SK-N-SH (cell line): ENCODE data around the gene RAB25. TPM values are rescaled to one million over a fixed set of nuclear protein-coding genes. Genes with fewer than 3 reads are reported as not detected.

Experiments used
- CTCF ChIA-PET: fragments of 300-600, 350-600 bp; formaldehyde crosslinking; extraction: SDS; loops from one replicate; lab custom pipeline; 2021; lab: Yijun Ruan, JAX
- POLR2A ChIA-PET: fragments of 350-600 bp; sonication (Branson Sonifier 250); formaldehyde crosslinking; extraction: SDS; loops from one replicate; lab custom pipeline; 2020; ENCODE audit warnings: antibody characterized with exemption, inconsistent platforms; lab: Yijun Ruan, JAX
- DNase-seq: peaks from one replicate; pipeline ENCODE4 v3.0.0; 2012
- H2AFZ ChIP-seq: fragments of 200-600 bp; sonication (generic); 2 replicates; pipeline ENCODE4 v1.8.1; 2016; ENCODE audit warnings: antibody characterized with exemption, mild to moderate bottlenecking, low read depth
- H3F3A ChIP-seq: fragments of 200-600 bp; sonication (generic); replicated peaks from 2 replicates; pipeline ENCODE3; 2016; ENCODE audit warnings: antibody characterized with exemption, mild to moderate bottlenecking; ENCODE audit not compliant: insufficient read depth
- H3K27ac ChIP-seq, 2 experiments: fragments of 200-500 bp in 1 of 2; fragments of 200-600 bp in 1 of 2; sonication (Bioruptor generic) in 1 of 2; sonication (generic), shearing (Covaris generic) in 1 of 2; 2 replicates each; pipeline versions ENCODE4 v1.5.1 to v1.6.1; 2014 to 2016; ENCODE audit warnings: low read depth in 2 of 2, inconsistent platforms in 1 of 2, low read length in 1 of 2, mild to moderate bottlenecking in 1 of 2, mixed read lengths in 1 of 2
- H3K27me3 ChIP-seq: fragments of 200-600 bp; sonication (generic), shearing (Covaris generic); 2 replicates; pipeline ENCODE4 v1.6.1; 2016; ENCODE audit warnings: mixed run types; ENCODE audit not compliant: insufficient read depth
- H3K36me3 ChIP-seq, 2 experiments: fragments of 200-500 bp in 1 of 2; fragments of 200-600 bp in 1 of 2; sonication (Bioruptor generic) in 1 of 2; sonication (generic) in 1 of 2; replicated peaks in 1 of 2; 2 replicates each; pipeline versions ENCODE3 to v1.5.1; 2014 to 2016; ENCODE audit warnings: low read length in 1 of 2, mild to moderate bottlenecking in 1 of 2; ENCODE audit not compliant: insufficient read depth in 2 of 2, control insufficient read depth in 1 of 2
- H3K4me1 ChIP-seq, 2 experiments: fragments of 200-500 bp in 1 of 2; fragments of 200-600 bp in 1 of 2; sonication (Bioruptor generic) in 1 of 2; sonication (generic), shearing (Covaris generic) in 1 of 2; 2 replicates each; pipeline versions ENCODE4 v1.5.1 to v1.6.1; 2014 to 2016; ENCODE audit warnings: low read depth in 1 of 2, low read length in 1 of 2, mixed run types in 1 of 2; ENCODE audit not compliant: insufficient read depth in 2 of 2, control insufficient read depth in 1 of 2
- H3K4me2 ChIP-seq: fragments of 200-600 bp; sonication (generic), shearing (Covaris generic); 2 replicates; pipeline ENCODE4 v1.6.1; 2017; ENCODE audit warnings: mixed run types
- H3K4me3 ChIP-seq, 2 experiments: fragments of 200-500 bp in 1 of 2; fragments of 200-600 bp in 1 of 2; sonication (Bioruptor generic) in 1 of 2; sonication (generic), shearing (Covaris generic) in 1 of 2; 2 replicates each; pipeline versions ENCODE4 v1.5.1 to v1.8.1; 2014 to 2016; ENCODE audit warnings: low read depth in 2 of 2, inconsistent platforms in 1 of 2, low read length in 1 of 2, mild to moderate bottlenecking in 1 of 2, mixed read lengths in 1 of 2, moderate library complexity in 1 of 2
- H3K79me2 ChIP-seq: fragments of 200-600 bp; sonication (generic); 2 replicates; pipeline ENCODE4 v1.8.1; 2017; ENCODE audit warnings: mild to moderate bottlenecking; ENCODE audit not compliant: insufficient read depth
- H3K9ac ChIP-seq: fragments of 200-600 bp; sonication (generic); 2 replicates; pipeline ENCODE4 v1.6.1; 2017; ENCODE audit warnings: mixed run types
- H3K9me2 ChIP-seq: fragments of 200-600 bp; sonication (generic); 2 replicates; pipeline ENCODE4 v1.6.1; 2017; ENCODE audit warnings: mixed run types
- H3K9me3 ChIP-seq: fragments of 200-600 bp; sonication (generic); 2 replicates; pipeline ENCODE4 v1.6.1; 2017; ENCODE audit warnings: mixed run types, mild to moderate bottlenecking, moderate library complexity
- H4K20me1 ChIP-seq: fragments of 200-600 bp; sonication (generic); 2 replicates; pipeline ENCODE4 v1.6.1; 2017; ENCODE audit warnings: mild to moderate bottlenecking, mixed run types; ENCODE audit not compliant: insufficient read depth
- ELF1 ChIP-seq: IDR thresholded peaks from 2 replicates; pipeline ENCODE4 v1.4.0; 2012
- GATA2 ChIP-seq: sonication (generic); formaldehyde crosslinking; IDR thresholded peaks from 2 replicates; pipeline ENCODE4 v1.5.0; 2020; ENCODE audit warnings: mild to moderate bottlenecking, missing genetic modification reagents
- MEF2A ChIP-seq: IDR thresholded peaks from 2 replicates; pipeline ENCODE4 v1.4.0; 2012; ENCODE audit warnings: low read depth, borderline replicate concordance
- MXI1 ChIP-seq: IDR thresholded peaks from 2 replicates; pipeline ENCODE4 v1.6.1; 2012; ENCODE audit warnings: mild to moderate bottlenecking, low read depth, low read length, improper control_type of control experiment
- NFIC ChIP-seq: IDR thresholded peaks from 2 replicates; pipeline ENCODE4 v1.4.0; 2012; ENCODE audit warnings: borderline replicate concordance
- NRF1 ChIP-seq: IDR thresholded peaks from 2 replicates; pipeline ENCODE4 v1.6.1; 2012; ENCODE audit warnings: low read depth, mild to moderate bottlenecking, low read length
- POLR2AphosphoS5 ChIP-seq: IDR thresholded peaks from 2 replicates; pipeline ENCODE4 v1.6.1; 2012; ENCODE audit warnings: low read depth, low read length
- RAD21 ChIP-seq: IDR thresholded peaks from 2 replicates; pipeline ENCODE4 v1.6.1; 2012; ENCODE audit warnings: mild to moderate bottlenecking, low read length
- RCOR1 ChIP-seq: fragments of 150-350 bp; IDR thresholded peaks from 2 replicates; pipeline ENCODE4 v1.6.1; 2017; ENCODE audit warnings: antibody characterized with exemption, low read length
- RFX5 ChIP-seq: IDR thresholded peaks from 2 replicates; pipeline ENCODE4 v1.6.1; 2012; ENCODE audit warnings: mild to moderate bottlenecking, improper control_type of control experiment, low read length
- RXRA ChIP-seq: IDR thresholded peaks from 2 replicates; pipeline ENCODE4 v1.4.0; 2012; ENCODE audit warnings: low read depth, mild to moderate bottlenecking, borderline replicate concordance
- SIN3A ChIP-seq: IDR thresholded peaks from 2 replicates; pipeline ENCODE4 v1.6.1; 2012; ENCODE audit warnings: low read depth, mild to moderate bottlenecking, low read length, moderate library complexity, borderline replicate concordance
- SMC3 ChIP-seq: IDR thresholded peaks from 2 replicates; pipeline ENCODE4 v1.6.1; 2012; ENCODE audit warnings: low read depth, low read length, improper control_type of control experiment
- TCF12 ChIP-seq: IDR thresholded peaks from 2 replicates; pipeline ENCODE4 v1.4.0; 2012
- TEAD4 ChIP-seq: IDR thresholded peaks from 2 replicates; pipeline ENCODE4 v1.4.0; 2012; ENCODE audit warnings: mild to moderate bottlenecking, borderline replicate concordance; ENCODE audit not compliant: insufficient read depth
- WGBS: methylation state at CpG from one replicate; pipeline ENCODE4 v1.1.6; 2017; ENCODE audit warnings: low lambda C conversion rate; 5-methylcytosine and 5-hydroxymethylcytosine counted together
- polyA plus RNA-seq, 3 experiments: library from polyadenylated mRNA; depleted of rRNA; stranded (reverse); fragments of >200 nt; gene quantifications; 2 replicates each; pipeline ENCODE4 v1.2.3, GENCODE V29; 2012
- TF ChIP-seq, protein P1 (sequence below): IDR thresholded peaks from 2 replicates; pipeline ENCODE4 v1.4.0; 2012; ENCODE audit warnings: low read depth
- TF ChIP-seq, protein P2 (sequence below): IDR thresholded peaks from 2 replicates; pipeline ENCODE4 v1.4.0; 2012; ENCODE audit warnings: low read depth, borderline replicate concordance

Gene RAB25
- polyA plus RNA-seq, 1 of the 3 experiments (the other 2 are of a cell fraction), result not detected

DNA sequence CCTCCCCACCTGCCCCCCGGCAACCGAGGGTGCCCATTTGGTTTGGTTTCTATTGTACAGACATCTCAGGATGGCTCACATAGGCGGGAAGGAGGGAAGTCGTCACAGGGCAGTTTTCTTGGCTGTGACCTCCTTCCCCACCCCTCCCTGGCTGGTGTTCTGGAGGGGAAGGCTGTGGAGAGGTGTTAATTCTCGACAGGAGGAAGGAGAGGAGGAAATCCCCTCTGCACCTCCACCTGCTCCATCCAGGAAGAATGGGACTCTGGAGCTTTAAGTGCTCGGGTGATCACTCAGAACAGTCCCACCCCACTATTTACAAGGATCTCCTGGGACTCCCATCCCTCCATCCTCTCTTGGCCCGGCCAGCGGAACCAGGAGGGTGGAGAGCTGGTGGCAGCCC lies 13.7 kb downstream of the RAB25 start (continued):
- TF ChIP-seq, protein P1, sequence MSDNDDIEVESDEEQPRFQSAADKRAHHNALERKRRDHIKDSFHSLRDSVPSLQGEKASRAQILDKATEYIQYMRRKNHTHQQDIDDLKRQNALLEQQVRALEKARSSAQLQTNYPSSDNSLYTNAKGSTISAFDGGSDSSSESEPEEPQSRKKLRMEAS, result no peak
- no peak for TF ChIP-seq NRF1
- TF ChIP-seq SIN3A, result no peak
- no peak for TF ChIP-seq SMC3
- no peak for TF ChIP-seq TCF12
- TF ChIP-seq ELF1, result no peak
- TF ChIP-seq, protein P2, sequence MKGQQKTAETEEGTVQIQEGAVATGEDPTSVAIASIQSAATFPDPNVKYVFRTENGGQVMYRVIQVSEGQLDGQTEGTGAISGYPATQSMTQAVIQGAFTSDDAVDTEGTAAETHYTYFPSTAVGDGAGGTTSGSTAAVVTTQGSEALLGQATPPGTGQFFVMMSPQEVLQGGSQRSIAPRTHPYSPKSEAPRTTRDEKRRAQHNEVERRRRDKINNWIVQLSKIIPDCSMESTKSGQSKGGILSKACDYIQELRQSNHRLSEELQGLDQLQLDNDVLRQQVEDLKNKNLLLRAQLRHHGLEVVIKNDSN, result no peak

DNA sequence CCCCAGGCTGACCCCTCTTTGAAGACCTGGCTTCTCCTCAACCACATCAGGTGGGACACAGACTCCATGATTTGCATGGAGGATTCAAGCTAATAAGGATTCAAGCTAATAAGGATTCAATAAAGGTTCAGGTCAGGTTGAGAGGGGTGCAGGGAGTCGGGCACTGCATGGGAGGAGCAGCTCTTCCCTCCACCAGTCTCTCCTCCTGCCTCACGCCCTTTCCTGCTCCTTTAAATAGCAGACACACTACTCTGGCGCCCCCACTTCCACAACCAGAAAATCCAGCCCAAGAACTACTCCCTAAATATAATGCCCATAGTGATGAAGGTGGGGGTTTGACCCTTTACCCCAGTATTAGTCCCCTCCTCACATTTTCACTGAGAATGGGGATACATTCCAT lies 14.2 kb downstream of the RAB25 start:
- Histone ChIP-seq H3K9me2 (no peaks in the 10 kb centered on the region), H3K36me3 (peaks cover 6 to 57% of the 10 kb centered on the region in 2 experiments), H3K27ac (no peak overlapping the region), H3K79me2 (peaks cover 61% of the 10 kb centered on the region), H3K9ac (no peak overlapping the region), H3K4me2 (no peak overlapping the region), H3K9me3 (no peaks in the 10 kb centered on the region), H4K20me1 (peaks cover 74% of the 10 kb centered on the region), H3K4me1 (peaks cover 0 to 48% of the 10 kb centered on the region in 2 experiments; a peak in 2 of 4 replicates)
- WGBS, result 73% methylated on average over 3 of the region's 3 CpGs
- POLR2A ChIA-PET, result no interaction called here
- no peak for TF ChIP-seq RXRA
- TF ChIP-seq, all 33 proteins: peak for 0
- no peak overlapping the region for H2AFZ ChIP-seq
- H3F3A ChIP-seq, result peaks cover 25% of the 10 kb centered on the region
- no peak overlapping the region for H3K4me3 ChIP-seq
- no peak for DNase-seq
- CTCF ChIA-PET, result interaction anchor here (0.8 to 2.0 kb wide), 3 partner anchors 9 to 15 kb away, joined by 3 to 15 read pairs (median 3); no protein-coding TSS in a partner anchor
- no peaks in the 10 kb centered on the region for H3K27me3 ChIP-seq

DNA sequence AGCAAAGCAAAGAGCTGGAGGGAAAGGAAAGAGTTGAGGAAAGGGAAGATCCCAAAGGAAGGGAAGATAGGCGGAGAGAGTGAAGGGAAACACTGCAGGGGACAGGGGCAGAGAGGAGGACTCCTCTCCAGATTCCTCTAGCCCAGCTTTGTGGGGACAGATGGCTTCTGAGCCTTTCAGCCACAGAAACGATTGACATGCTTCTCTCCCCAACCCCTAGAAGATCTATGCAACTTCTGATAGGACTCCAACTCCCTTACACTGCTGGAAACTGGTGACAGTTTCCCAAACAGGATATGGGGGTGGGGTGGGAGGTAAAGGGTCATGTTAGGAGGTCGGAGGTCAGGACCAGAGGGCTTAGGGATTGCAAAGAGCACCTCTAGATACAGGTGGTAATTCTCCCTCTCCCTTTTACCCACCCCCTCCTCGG lies 14.8 kb downstream of the RAB25 start:
- Histone ChIP-seq H2AFZ (no peak overlapping the region), H3K4me1 (peaks cover 0 to 42% of the 10 kb centered on the region in 2 experiments; a peak in 2 of 4 replicates), H3K4me2 (no peak overlapping the region), H3K9me3 (no peaks in the 10 kb centered on the region), H3K9me2 (no peaks in the 10 kb centered on the region), H3K36me3 (peaks cover 6 to 57% of the 10 kb centered on the region in 2 experiments), H3K27ac (no peak overlapping the region), H3K79me2 (peaks cover 67% of the 10 kb centered on the region), H3K27me3 (no peaks in the 10 kb centered on the region), H3F3A (peaks cover 22% of the 10 kb centered on the region), H4K20me1 (peaks cover 74% of the 10 kb centered on the region), H3K9ac (no peak overlapping the region), H3K4me3 (no peak overlapping the region)
- ChIA-PET POLR2A (no interaction called here), CTCF (interaction anchor here (0.7 to 2.0 kb wide), 4 partner anchors 10 to 27 kb away, joined by 3 to 15 read pairs (median 3); no protein-coding TSS in a partner anchor)
- 82% methylated on average over 4 of the region's 4 CpGs for WGBS
- TF ChIP-seq MEF2A (no peak), GATA2 (CRISPR knock-in tag) (no peak), RXRA (no peak), NFIC (no peak), TEAD4 (no peak), RCOR1 (no peak), RFX5 (no peak), MXI1 (no peak), POLR2AphosphoS5 (no peak), RAD21 (no peak)
- no peak for DNase-seq
